Measurements from ENCODE around the gene FOXC2.
A peak's percentile ranks its signal among the peaks of the same experiment; 100 is the strongest.
"Not testable (repeated sequence)": the region's sequence is repeated elsewhere in the genome, so short reads cannot be mapped to it uniquely, and the experiment has no call there.

FOXC2 gene

GRCh38 chr16:86579268-86580062 lies 12.8 kb downstream of the FOXC2 start:
- Histone ChIP-seq H3K36me3 (ENCODE audit: control insufficient read depth, insufficient read depth, low read length) (no peaks in the 10 kb centered on the region), H3K27me3 (ENCODE audit: control insufficient read depth, insufficient read depth, low read length, poor library complexity, severe bottlenecking) (peaks cover 85% of the 10 kb centered on the region), H3K9me3 (ENCODE audit: control insufficient read depth, low read length) (no peaks in the 10 kb centered on the region), H3K4me1 (ENCODE audit: control insufficient read depth, insufficient read depth, low read length) (peaks cover 17% of the 10 kb centered on the region), H3K27ac (ENCODE audit: insufficient read depth, low read depth, low read length, poor library complexity, severe bottlenecking) (no peak overlapping the region), H3K4me3 (ENCODE audit: insufficient read depth, low read depth, low read length) (peak overlapping the region; percentile 39)
- WGBS, 2 experiments = 7 to 10% methylated on average over 69 of the region's 69 CpGs

- no peak overlapping the region for H3K27ac ChIP-seq (ENCODE audit: insufficient read depth, low read depth, low read length, poor library complexity, severe bottlenecking)
- peaks cover 17% of the 10 kb centered on the region for H3K4me1 ChIP-seq (ENCODE audit: control insufficient read depth, insufficient read depth, low read length)
- no peak overlapping the region for H3K4me3 ChIP-seq (ENCODE audit: insufficient read depth, low read depth, low read length)
- no peaks in the 10 kb centered on the region for H3K36me3 ChIP-seq (ENCODE audit: control insufficient read depth, insufficient read depth, low read length)
- peaks cover 77% of the 10 kb centered on the region for H3K27me3 ChIP-seq (ENCODE audit: control insufficient read depth, insufficient read depth, low read length, poor library complexity, severe bottlenecking)
- WGBS, 2 experiments = 75 to 81% methylated on average over 19 of the region's 19 CpGs
- no peaks in the 10 kb centered on the region for H3K9me3 ChIP-seq (ENCODE audit: control insufficient read depth, low read length)
Measured at GRCh38 chr16:86580063-86580790, 13.6 kb downstream of the FOXC2 start.

- Histone ChIP-seq H3K4me1 (ENCODE audit: control insufficient read depth, insufficient read depth, low read length) (peaks cover 13% of the 10 kb centered on the region), H3K4me3 (ENCODE audit: insufficient read depth, low read depth, low read length) (no peak overlapping the region), H3K36me3 (ENCODE audit: control insufficient read depth, insufficient read depth, low read length) (no peaks in the 10 kb centered on the region), H3K9me3 (ENCODE audit: control insufficient read depth, low read length) (no peaks in the 10 kb centered on the region), H3K27ac (ENCODE audit: insufficient read depth, low read depth, low read length, poor library complexity, severe bottlenecking) (no peak overlapping the region), H3K27me3 (ENCODE audit: control insufficient read depth, insufficient read depth, low read length, poor library complexity, severe bottlenecking) (peaks cover 72% of the 10 kb centered on the region)
- WGBS, 2 experiments = 77 to 85% methylated on average over 9 of the region's 9 CpGs
Measured at GRCh38 chr16:86580791-86581170, 14.2 kb downstream of the FOXC2 start.

GRCh38 chr16:86581458-86581857 lies 14.8 kb downstream of the FOXC2 start:
- Histone ChIP-seq H3K4me3 (ENCODE audit: insufficient read depth, low read depth, low read length) (no peak overlapping the region), H3K4me1 (ENCODE audit: control insufficient read depth, insufficient read depth, low read length) (peaks cover 11% of the 10 kb centered on the region)

GRCh38 chr16:86584071-86584685 lies 17.5 kb downstream of the FOXC2 start:
- Histone ChIP-seq H3K27ac (ENCODE audit: insufficient read depth, low read depth, low read length, poor library complexity, severe bottlenecking) (no peak overlapping the region), H3K36me3 (ENCODE audit: control insufficient read depth, insufficient read depth, low read length) (no peaks in the 10 kb centered on the region), H3K9me3 (ENCODE audit: control insufficient read depth, low read length) (no peaks in the 10 kb centered on the region), H3K27me3 (ENCODE audit: control insufficient read depth, insufficient read depth, low read length, poor library complexity, severe bottlenecking) (peaks cover 38% of the 10 kb centered on the region), H3K4me3 (ENCODE audit: insufficient read depth, low read depth, low read length) (no peak overlapping the region), H3K4me1 (ENCODE audit: control insufficient read depth, insufficient read depth, low read length) (no peaks in the 10 kb centered on the region)
- WGBS, 2 experiments = 85 to 90% methylated on average over 6 of the region's 6 CpGs

More at GRCh38 chr16:86581458-86581857, 14.8 kb downstream of the FOXC2 start:
- H3K9me3 ChIP-seq (ENCODE audit: control insufficient read depth, low read length) = no peaks in the 10 kb centered on the region
- H3K27ac ChIP-seq (ENCODE audit: insufficient read depth, low read depth, low read length, poor library complexity, severe bottlenecking) = no peak overlapping the region
- 84% methylated on average over 4 of the region's 4 CpGs for WGBS, 2 experiments
- H3K36me3 ChIP-seq (ENCODE audit: control insufficient read depth, insufficient read depth, low read length) = no peaks in the 10 kb centered on the region
- peaks cover 65% of the 10 kb centered on the region for H3K27me3 ChIP-seq (ENCODE audit: control insufficient read depth, insufficient read depth, low read length, poor library complexity, severe bottlenecking)

- no peaks in the 10 kb centered on the region for H3K4me1 ChIP-seq (ENCODE audit: control insufficient read depth, insufficient read depth, low read length)
- peaks cover 32% of the 10 kb centered on the region for H3K27me3 ChIP-seq (ENCODE audit: control insufficient read depth, insufficient read depth, low read length, poor library complexity, severe bottlenecking)
- H3K9me3 ChIP-seq (ENCODE audit: control insufficient read depth, low read length) = no peaks in the 10 kb centered on the region
- H3K4me3 ChIP-seq (ENCODE audit: insufficient read depth, low read depth, low read length) = no peak overlapping the region
- H3K36me3 ChIP-seq (ENCODE audit: control insufficient read depth, insufficient read depth, low read length) = no peaks in the 10 kb centered on the region
- 87 to 92% methylated on average over 12 of the region's 12 CpGs for WGBS, 2 experiments
- H3K27ac ChIP-seq (ENCODE audit: insufficient read depth, low read depth, low read length, poor library complexity, severe bottlenecking) = no peak overlapping the region
Measured at GRCh38 chr16:86584726-86585721, 18.4 kb downstream of the FOXC2 start.

GRCh38 chr16:86585821-86586611 lies 19.4 kb downstream of the FOXC2 start:
- H3K36me3 ChIP-seq (ENCODE audit: control insufficient read depth, insufficient read depth, low read length) = no peaks in the 10 kb centered on the region
- H3K27me3 ChIP-seq (ENCODE audit: control insufficient read depth, insufficient read depth, low read length, poor library complexity, severe bottlenecking) = peaks cover 23% of the 10 kb centered on the region
- H3K9me3 ChIP-seq (ENCODE audit: control insufficient read depth, low read length) = no peaks in the 10 kb centered on the region
- H3K4me1 ChIP-seq (ENCODE audit: control insufficient read depth, insufficient read depth, low read length) = no peaks in the 10 kb centered on the region
- no peak overlapping the region for H3K27ac ChIP-seq (ENCODE audit: insufficient read depth, low read depth, low read length, poor library complexity, severe bottlenecking)
- WGBS, 2 experiments = 83% methylated on average over 10 of the region's 10 CpGs
- H3K4me3 ChIP-seq (ENCODE audit: insufficient read depth, low read depth, low read length) = no peak overlapping the region

GRCh38 chr16:86587487-86587886 lies 20.9 kb downstream of the FOXC2 start:
- Histone ChIP-seq H3K27ac (ENCODE audit: insufficient read depth, low read depth, low read length, poor library complexity, severe bottlenecking) (no peak overlapping the region), H3K9me3 (ENCODE audit: control insufficient read depth, low read length) (no peaks in the 10 kb centered on the region), H3K36me3 (ENCODE audit: control insufficient read depth, insufficient read depth, low read length) (no peaks in the 10 kb centered on the region), H3K4me1 (ENCODE audit: control insufficient read depth, insufficient read depth, low read length) (no peaks in the 10 kb centered on the region), H3K4me3 (ENCODE audit: insufficient read depth, low read depth, low read length) (no peak overlapping the region), H3K27me3 (ENCODE audit: control insufficient read depth, insufficient read depth, low read length, poor library complexity, severe bottlenecking) (peaks cover 8% of the 10 kb centered on the region)
- 87 to 91% methylated on average over 3 of the region's 3 CpGs for WGBS, 2 experiments

- not testable (repeated sequence) for H3K36me3 ChIP-seq (ENCODE audit: control insufficient read depth, insufficient read depth, low read length); H3K9me3 ChIP-seq (ENCODE audit: control insufficient read depth, low read length); H3K4me3 ChIP-seq (ENCODE audit: insufficient read depth, low read depth, low read length); H3K4me1 ChIP-seq (ENCODE audit: control insufficient read depth, insufficient read depth, low read length); H3K27me3 ChIP-seq (ENCODE audit: control insufficient read depth, insufficient read depth, low read length, poor library complexity, severe bottlenecking); H3K27ac ChIP-seq (ENCODE audit: insufficient read depth, low read depth, low read length, poor library complexity, severe bottlenecking)
- WGBS, 2 experiments = 90 to 92% methylated on average over 3 of the region's 3 CpGs
Measured at GRCh38 chr16:86587955-86588354, 21.3 kb downstream of the FOXC2 start.

Data from ectodermal cell (in vitro differentiated cells).